GM21737 (cell line): ENCODE measurements around the gene HHATL.

Experiments
- ATAC-seq: cut with Tn5 transposase; IDR thresholded peaks from one replicate; pipeline ENCODE4 v1.9.1; 2021; ENCODE audit warnings: mild to moderate bottlenecking, moderate library complexity; ENCODE audit not compliant: unreplicated experiment

HHATL gene

GRCh38 chr3:42699511-42699971 lies 3.1 kb downstream of the HHATL start:
- ATAC-seq: no peak

- no peak for ATAC-seq
These were observed 3.7 kb downstream of the HHATL start for GRCh38 chr3:42698911-42699230.

- ATAC-seq: no peak
These were observed 4.2 kb downstream of the HHATL start for GRCh38 chr3:42698216-42698910.

GRCh38 chr3:42697289-42698051 lies 5.1 kb downstream of the HHATL start:
- no peak for ATAC-seq

GRCh38 chr3:42696356-42697288 lies 6.0 kb downstream of the HHATL start:
- ATAC-seq: no peak

- no peak for ATAC-seq
These were observed 8.2 kb downstream of the HHATL start for GRCh38 chr3:42694366-42694765.

- no peak for ATAC-seq
These were observed 9.1 kb downstream of the HHATL start for GRCh38 chr3:42693530-42693930.

- ATAC-seq: no peak
These were observed 9.7 kb downstream of the HHATL start for GRCh38 chr3:42692667-42693529.

- no peak for ATAC-seq
These were observed 10.6 kb downstream of the HHATL start for GRCh38 chr3:42691816-42692666.

GRCh38 chr3:42690766-42691680 lies 11.6 kb downstream of the HHATL start:
- ATAC-seq: no peak

- ATAC-seq: no peak
These were observed 12.4 kb downstream of the HHATL start for GRCh38 chr3:42690191-42690590.

GRCh38 chr3:42689421-42690014 lies 13.1 kb downstream of the HHATL start:
- no peak for ATAC-seq

GRCh38 chr3:42688487-42689420 lies 13.8 kb downstream of the HHATL start:
- no peak for ATAC-seq

- ATAC-seq: no peak
These were observed 14.6 kb downstream of the HHATL start for GRCh38 chr3:42688016-42688415.

GRCh38 chr3:42686832-42687650 lies 15.6 kb downstream of the HHATL start:
- ATAC-seq: no peak
